Neural cell (in vitro differentiated cells): ENCODE results near the gene PYDC1. TPM values are rescaled to one million over a fixed set of nuclear protein-coding genes. Genes with fewer than 3 reads are reported as not detected.

ENCODE experiments used
- H2AFZ ChIP-seq: fragments of 200-600, 300-800 bp; sonication (generic), shearing (Covaris generic); 2 replicates; pipeline ENCODE4 v1.6.0; 2014; ENCODE audit warnings: low read depth, mild to moderate bottlenecking, antibody characterized with exemption, low read length, moderate library complexity
- H3F3A ChIP-seq: fragments of 200-600 bp; shearing (Covaris generic); 2 replicates; pipeline ENCODE4 v1.6.1; 2016; ENCODE audit warnings: mild to moderate bottlenecking, moderate library complexity, mixed read lengths, antibody characterized with exemption, low read length; ENCODE audit not compliant: insufficient read depth, poor library complexity, severe bottlenecking
- H3K27ac ChIP-seq: fragments of 200-600, 300-800 bp; sonication (generic), shearing (Covaris generic); 2 replicates; pipeline ENCODE4 v1.5.1; 2014; ENCODE audit warnings: mild to moderate bottlenecking, low read length, moderate library complexity
- H3K27me3 ChIP-seq: fragments of 300-800, 200-600 bp; sonication (generic), shearing (Covaris generic); 2 replicates; pipeline ENCODE4 v1.6.0; 2014; ENCODE audit warnings: mild to moderate bottlenecking, low read depth, low read length, moderate library complexity; ENCODE audit not compliant: insufficient read depth
- H3K36me3 ChIP-seq: fragments of 300-800, 200-600 bp; sonication (generic), shearing (Covaris generic); 2 replicates; pipeline ENCODE4 v1.5.1; 2014; ENCODE audit warnings: mild to moderate bottlenecking, antibody characterized with exemption, low read length, moderate library complexity; ENCODE audit not compliant: insufficient read depth
- H3K4me2 ChIP-seq: fragments of 300-800, 200-600 bp; sonication (generic), shearing (Covaris generic); 2 replicates; pipeline ENCODE4 v1.6.0; 2014; ENCODE audit warnings: mild to moderate bottlenecking, low read length
- H3K4me3 ChIP-seq: fragments of 300-800, 200-600 bp; sonication (generic), shearing (Covaris generic); 2 replicates; pipeline ENCODE4 v1.5.1; 2014; ENCODE audit warnings: mild to moderate bottlenecking, low read length, moderate library complexity
- H3K79me2 ChIP-seq: fragments of 200-600 bp; shearing (Covaris generic); replicated peaks from 2 replicates; pipeline ENCODE4 v1.6.0; 2014; ENCODE audit warnings: mild to moderate bottlenecking, low read length, moderate library complexity; ENCODE audit not compliant: insufficient read depth
- H3K9ac ChIP-seq: fragments of 300-800, 200-600 bp; sonication (generic), shearing (Covaris generic); 2 replicates; pipeline ENCODE4 v1.6.1; 2016; ENCODE audit warnings: mild to moderate bottlenecking, low read length, mixed read lengths
- H3K9me2 ChIP-seq: fragments of 200-600 bp; shearing (Covaris generic); 2 replicates; pipeline ENCODE4 v1.6.1; 2016; ENCODE audit warnings: mild to moderate bottlenecking, low read length, mixed read lengths; ENCODE audit not compliant: insufficient read depth
- H3K9me3 ChIP-seq: fragments of 200-600, 300-800 bp; sonication (generic), shearing (Covaris generic); 2 replicates; pipeline ENCODE4 v1.6.1; 2016; ENCODE audit warnings: mild to moderate bottlenecking, mixed run types, low read length, moderate library complexity, mixed read lengths
- H4K20me1 ChIP-seq: fragments of 200-600 bp; shearing (Covaris generic); 2 replicates; pipeline ENCODE4 v1.6.1; 2016; ENCODE audit warnings: mild to moderate bottlenecking, mixed run types; ENCODE audit not compliant: insufficient read depth
- EP300 ChIP-seq: fragments of 450-650 bp; conservative IDR thresholded peaks from 2 replicates; pipeline ENCODE4 v1.6.1; 2014; ENCODE audit warnings: antibody characterized with exemption, mild to moderate bottlenecking, moderate library complexity; ENCODE audit not compliant: poor library complexity, severe bottlenecking
- EZH2 ChIP-seq: fragments of 200-600, 300-800 bp; shearing (Covaris generic), sonication (generic); IDR thresholded peaks from 2 replicates; pipeline ENCODE4 v1.6.1; 2014; ENCODE audit warnings: antibody characterized with exemption, low read length, borderline replicate concordance, mild to moderate bottlenecking; ENCODE audit not compliant: insufficient read depth, poor library complexity, severe bottlenecking
- MXI1 ChIP-seq: fragments of 450-650 bp; conservative IDR thresholded peaks from 2 replicates; pipeline ENCODE4 v1.6.1; 2014; ENCODE audit warnings: antibody characterized with exemption, mild to moderate bottlenecking; ENCODE audit not compliant: poor library complexity, severe bottlenecking
- POLR2AphosphoS5 ChIP-seq: IDR thresholded peaks from 2 replicates; pipeline ENCODE4 v1.6.1; 2012
- RAD21 ChIP-seq: fragments of 450-650 bp; conservative IDR thresholded peaks from 2 replicates; pipeline ENCODE4 v1.6.1; 2014; ENCODE audit warnings: antibody characterized with exemption, mild to moderate bottlenecking, moderate library complexity
- SMC3 ChIP-seq: fragments of 450-650 bp; conservative IDR thresholded peaks from 2 replicates; pipeline ENCODE4 v1.6.1; 2014; ENCODE audit warnings: antibody characterized with exemption, mild to moderate bottlenecking, moderate library complexity; ENCODE audit not compliant: poor library complexity
- TAF1 ChIP-seq: IDR thresholded peaks from 2 replicates; pipeline ENCODE4 v1.6.1; 2012; ENCODE audit warnings: low read depth
- polyA plus RNA-seq: library from polyadenylated mRNA; depleted of rRNA; stranded (reverse); fragments of >200 nt; gene quantifications from 2 replicates; pipeline ENCODE4 v1.2.3, GENCODE V29; 2014
- small RNA-seq, 3 experiments: library from RNA; depleted of rRNA; stranded (forward); fragments of <200 nt; gene quantifications; one replicate each; pipeline ENCODE3, GENCODE V24; 2012
- TF ChIP-seq, protein P1 (sequence below): IDR thresholded peaks from 2 replicates; pipeline ENCODE4 v1.6.1; 2012; ENCODE audit warnings: borderline replicate concordance
- TF ChIP-seq, protein P2 (sequence below): fragments of 450-650 bp; IDR thresholded peaks from 2 replicates; pipeline ENCODE4 v1.5.1; 2014; ENCODE audit warnings: antibody characterized with exemption, mild to moderate bottlenecking, moderate library complexity; ENCODE audit not compliant: poor library complexity, severe bottlenecking

PYDC1 gene
- polyA plus RNA-seq, 1 donor from 2014 or later = not detected

DNA sequence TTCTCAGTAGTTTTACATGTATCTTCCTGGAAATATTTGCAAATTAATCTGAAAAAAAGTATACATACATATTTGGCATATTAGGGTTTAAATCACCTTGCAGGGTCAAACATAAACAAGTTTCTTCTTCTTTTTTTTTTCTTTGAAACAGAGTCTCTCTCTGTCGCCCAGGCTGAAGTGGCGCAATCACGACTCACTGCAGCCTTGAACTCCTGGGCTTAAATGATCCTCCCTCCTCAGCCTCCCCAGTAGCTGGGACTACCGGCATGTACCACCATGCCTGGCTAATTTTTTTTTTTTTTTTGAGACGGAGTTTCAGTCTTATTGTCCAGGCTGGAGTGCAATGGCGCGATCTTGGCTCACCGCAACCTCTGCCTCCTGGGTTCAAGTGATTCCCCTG, 49.6 kb downstream of the PYDC1 start:
- H3K27ac ChIP-seq = no peak overlapping the region
- no peaks in the 10 kb centered on the region for H3K27me3 ChIP-seq
- H3K79me2 ChIP-seq = no peaks in the 10 kb centered on the region
- H3K9ac ChIP-seq = no peak overlapping the region
- H3K9me2 ChIP-seq = no peaks in the 10 kb centered on the region
- no peaks in the 10 kb centered on the region for H3K9me3 ChIP-seq
- H3F3A ChIP-seq = no peaks in the 10 kb centered on the region
- no peak overlapping the region for H3K4me2 ChIP-seq
- no peaks in the 10 kb centered on the region for H3K36me3 ChIP-seq
- TF ChIP-seq MXI1 (no peak), TAF1 (no peak), SMC3 (no peak), EZH2 (no peak), POLR2AphosphoS5 (no peak), EP300 (no peak), RAD21 (no peak)
- TF ChIP-seq, protein P1, sequence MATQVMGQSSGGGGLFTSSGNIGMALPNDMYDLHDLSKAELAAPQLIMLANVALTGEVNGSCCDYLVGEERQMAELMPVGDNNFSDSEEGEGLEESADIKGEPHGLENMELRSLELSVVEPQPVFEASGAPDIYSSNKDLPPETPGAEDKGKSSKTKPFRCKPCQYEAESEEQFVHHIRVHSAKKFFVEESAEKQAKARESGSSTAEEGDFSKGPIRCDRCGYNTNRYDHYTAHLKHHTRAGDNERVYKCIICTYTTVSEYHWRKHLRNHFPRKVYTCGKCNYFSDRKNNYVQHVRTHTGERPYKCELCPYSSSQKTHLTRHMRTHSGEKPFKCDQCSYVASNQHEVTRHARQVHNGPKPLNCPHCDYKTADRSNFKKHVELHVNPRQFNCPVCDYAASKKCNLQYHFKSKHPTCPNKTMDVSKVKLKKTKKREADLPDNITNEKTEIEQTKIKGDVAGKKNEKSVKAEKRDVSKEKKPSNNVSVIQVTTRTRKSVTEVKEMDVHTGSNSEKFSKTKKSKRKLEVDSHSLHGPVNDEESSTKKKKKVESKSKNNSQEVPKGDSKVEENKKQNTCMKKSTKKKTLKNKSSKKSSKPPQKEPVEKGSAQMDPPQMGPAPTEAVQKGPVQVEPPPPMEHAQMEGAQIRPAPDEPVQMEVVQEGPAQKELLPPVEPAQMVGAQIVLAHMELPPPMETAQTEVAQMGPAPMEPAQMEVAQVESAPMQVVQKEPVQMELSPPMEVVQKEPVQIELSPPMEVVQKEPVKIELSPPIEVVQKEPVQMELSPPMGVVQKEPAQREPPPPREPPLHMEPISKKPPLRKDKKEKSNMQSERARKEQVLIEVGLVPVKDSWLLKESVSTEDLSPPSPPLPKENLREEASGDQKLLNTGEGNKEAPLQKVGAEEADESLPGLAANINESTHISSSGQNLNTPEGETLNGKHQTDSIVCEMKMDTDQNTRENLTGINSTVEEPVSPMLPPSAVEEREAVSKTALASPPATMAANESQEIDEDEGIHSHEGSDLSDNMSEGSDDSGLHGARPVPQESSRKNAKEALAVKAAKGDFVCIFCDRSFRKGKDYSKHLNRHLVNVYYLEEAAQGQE = no peak
- TF ChIP-seq, protein P2, sequence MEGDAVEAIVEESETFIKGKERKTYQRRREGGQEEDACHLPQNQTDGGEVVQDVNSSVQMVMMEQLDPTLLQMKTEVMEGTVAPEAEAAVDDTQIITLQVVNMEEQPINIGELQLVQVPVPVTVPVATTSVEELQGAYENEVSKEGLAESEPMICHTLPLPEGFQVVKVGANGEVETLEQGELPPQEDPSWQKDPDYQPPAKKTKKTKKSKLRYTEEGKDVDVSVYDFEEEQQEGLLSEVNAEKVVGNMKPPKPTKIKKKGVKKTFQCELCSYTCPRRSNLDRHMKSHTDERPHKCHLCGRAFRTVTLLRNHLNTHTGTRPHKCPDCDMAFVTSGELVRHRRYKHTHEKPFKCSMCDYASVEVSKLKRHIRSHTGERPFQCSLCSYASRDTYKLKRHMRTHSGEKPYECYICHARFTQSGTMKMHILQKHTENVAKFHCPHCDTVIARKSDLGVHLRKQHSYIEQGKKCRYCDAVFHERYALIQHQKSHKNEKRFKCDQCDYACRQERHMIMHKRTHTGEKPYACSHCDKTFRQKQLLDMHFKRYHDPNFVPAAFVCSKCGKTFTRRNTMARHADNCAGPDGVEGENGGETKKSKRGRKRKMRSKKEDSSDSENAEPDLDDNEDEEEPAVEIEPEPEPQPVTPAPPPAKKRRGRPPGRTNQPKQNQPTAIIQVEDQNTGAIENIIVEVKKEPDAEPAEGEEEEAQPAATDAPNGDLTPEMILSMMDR = no peak
- no peak overlapping the region for H2AFZ ChIP-seq
- H3K4me3 ChIP-seq = no peak overlapping the region
- H4K20me1 ChIP-seq = no peaks in the 10 kb centered on the region

Small RNAs within 50 kb of the gene (small RNA-seq; reads per million reads assigned to genes)
- gene NDUFA3P6 = 0 reads per million in 3 experiments

Other genes starting within 250 kb of the PYDC1 start
- 1.5 and 3.4 TPM in 2 replicates for gene HSD3B7, start 231.9 kb downstream of the PYDC1 start, polyA plus RNA-seq
- 4.5 and 9.2 TPM in 2 replicates for gene STX1B, start 206.5 kb downstream of the PYDC1 start, polyA plus RNA-seq
- gene STX4, start 183.6 kb downstream of the PYDC1 start, polyA plus RNA-seq = 32.2 and 38.3 TPM in 2 replicates
- gene ZNF668, start 142.9 kb downstream of the PYDC1 start, polyA plus RNA-seq = 17.8 and 21.3 TPM in 2 replicates
- 6.7 and 8.5 TPM in 2 replicates for gene ZNF646, start 142.7 kb downstream of the PYDC1 start, polyA plus RNA-seq
- 9.3 and 13.6 TPM in 2 replicates for gene PRSS53, start 128.2 kb downstream of the PYDC1 start, polyA plus RNA-seq
- gene VKORC1, start 122.3 kb downstream of the PYDC1 start, polyA plus RNA-seq = 103 and 105 TPM in 2 replicates
- 21.3 and 26.8 TPM in 2 replicates for gene BCKDK, start 108.7 kb downstream of the PYDC1 start, polyA plus RNA-seq
- 98.0 and 132 TPM in 2 replicates for gene KAT8, start 99.5 kb downstream of the PYDC1 start, polyA plus RNA-seq
- not detected in 2 replicates for gene PRSS8, start 81.4 kb downstream of the PYDC1 start, polyA plus RNA-seq
- gene PRSS36, start 67.1 kb downstream of the PYDC1 start, polyA plus RNA-seq = 1.5 and 2.0 TPM in 2 replicates
- gene FUS, start 37.0 kb downstream of the PYDC1 start, polyA plus RNA-seq = 53.9 and 54.3 TPM in 2 replicates
- gene PYCARD, start 14.4 kb downstream of the PYDC1 start, polyA plus RNA-seq = not detected in 2 replicates
- 0.05 TPM in 1 of 2 replicates, not detected in the other for gene TRIM72, start 3.0 kb downstream of the PYDC1 start, polyA plus RNA-seq
- gene ITGAM, start 42.8 kb upstream of the PYDC1 start, polyA plus RNA-seq = not detected in 2 replicates
- not detected in 2 replicates for gene ITGAX, start 138.0 kb upstream of the PYDC1 start, polyA plus RNA-seq
- not detected in 2 replicates for gene ITGAD, start 176.2 kb upstream of the PYDC1 start, polyA plus RNA-seq
- gene COX6A2, start 211.2 kb upstream of the PYDC1 start, polyA plus RNA-seq = not detected in 2 replicates
- 0.53 and 0.62 TPM in 2 replicates for gene ZNF843, start 225.7 kb upstream of the PYDC1 start, polyA plus RNA-seq
- 26.1 and 27.6 TPM in 2 replicates for gene ARMC5, start 242.4 kb upstream of the PYDC1 start, polyA plus RNA-seq